Muscle of arm (tissue), 12 donors: ENCODE data around the gene HOXD11. TPM values are rescaled to one million over a fixed set of nuclear protein-coding genes. Genes with fewer than 3 reads are reported as not detected.

Source experiments
- DNase-seq: peaks from one replicate; pipeline ENCODE4 v3.0.0-alpha.2; 2013
- polyA plus RNA-seq, 12 donors: library from polyadenylated mRNA; unstranded; fragments of 120-200 nt; gene quantifications; one replicate each; pipeline ENCODE4 v1.2.1, GENCODE V29; 2013; ENCODE audit not compliant: insufficient read length in 12 of 12

Gene HOXD11
- polyA plus RNA-seq, 12 donors = 0.17 to 6.9 (median 2.0) TPM; not detected in 4

DNA sequence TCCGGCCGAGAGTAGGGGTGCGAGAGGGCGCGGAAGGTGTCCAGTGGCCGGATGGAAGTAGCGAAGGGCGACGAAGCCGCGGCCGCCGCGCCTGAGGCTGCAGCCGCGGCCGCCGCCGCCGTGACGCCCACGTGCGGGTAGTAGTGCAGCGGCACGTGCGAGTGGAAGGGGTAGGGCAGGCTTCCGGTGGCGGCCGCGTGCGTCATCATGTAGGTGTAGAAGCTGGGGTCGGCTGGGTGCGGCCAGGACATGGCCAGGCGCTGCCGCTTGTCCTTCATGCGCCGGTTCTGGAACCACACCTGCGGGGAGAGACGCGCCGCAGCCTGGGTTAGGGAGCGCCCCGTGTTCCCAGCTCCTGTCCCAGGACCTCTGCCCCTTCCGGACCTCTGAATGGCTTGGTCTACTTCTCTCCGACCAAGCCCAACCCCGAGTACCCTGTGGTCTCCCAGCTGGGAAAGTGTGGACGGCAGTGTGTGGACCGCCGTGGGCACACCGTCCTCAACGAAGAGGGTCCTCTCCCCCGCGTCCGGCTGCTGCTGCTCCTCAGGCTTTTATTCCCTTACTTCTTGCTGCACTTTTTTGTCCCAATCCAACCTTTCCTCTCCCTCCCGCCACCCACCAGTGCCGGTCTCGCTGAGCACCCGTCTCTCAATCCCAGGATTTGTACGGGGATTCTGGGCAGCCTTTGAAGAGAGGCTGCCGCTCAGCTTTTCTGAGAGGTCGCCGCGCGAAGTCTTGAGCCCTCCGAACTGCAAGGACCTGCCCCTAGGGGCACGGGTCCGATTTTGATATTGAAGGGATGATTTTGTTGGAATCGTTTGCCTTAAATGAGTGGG is 26.3 kb upstream of the HOXD11 start:
- DNase-seq = no peak

- DNase-seq = no peak
Measured at GRCh38 chr2:176081376-176081836, 25.7 kb upstream of the HOXD11 start.

DNA sequence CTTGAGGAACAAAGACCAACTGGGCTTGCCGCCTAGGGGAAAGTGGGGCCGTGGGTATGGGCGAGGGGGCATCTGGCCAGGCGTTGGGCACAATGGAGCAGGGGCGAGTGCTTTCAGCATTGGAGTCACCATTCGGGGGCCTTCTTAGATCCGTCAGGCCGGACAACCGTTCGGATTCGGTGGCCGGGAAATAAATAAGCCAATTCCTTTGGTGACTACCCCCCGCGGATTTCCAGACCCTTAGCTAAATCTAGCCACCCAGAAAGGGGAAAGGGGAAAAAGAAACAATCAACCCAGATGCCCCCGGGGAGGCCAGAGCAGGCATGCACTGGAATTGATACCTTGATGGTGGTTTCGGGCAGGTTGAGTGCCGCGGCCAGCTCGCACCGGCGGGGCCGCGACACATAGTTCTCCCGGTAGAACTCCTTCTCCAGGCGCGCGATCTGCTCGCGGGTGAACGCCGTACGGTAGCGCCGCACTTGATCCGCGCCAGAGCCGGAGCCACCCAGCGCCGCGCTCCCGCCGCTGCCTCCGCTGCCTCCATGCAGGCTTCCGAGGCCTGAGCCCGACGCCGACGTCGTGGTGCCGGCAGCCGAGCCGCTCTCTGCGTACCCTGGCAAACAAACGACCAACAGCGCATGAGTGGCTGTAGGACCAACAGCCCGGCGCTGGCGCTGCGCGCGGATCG is 25.1 kb upstream of the HOXD11 start:
- no peak for DNase-seq

GRCh38 chr2:176082525-176082823 is 24.6 kb upstream of the HOXD11 start:
- no peak for DNase-seq

DNA sequence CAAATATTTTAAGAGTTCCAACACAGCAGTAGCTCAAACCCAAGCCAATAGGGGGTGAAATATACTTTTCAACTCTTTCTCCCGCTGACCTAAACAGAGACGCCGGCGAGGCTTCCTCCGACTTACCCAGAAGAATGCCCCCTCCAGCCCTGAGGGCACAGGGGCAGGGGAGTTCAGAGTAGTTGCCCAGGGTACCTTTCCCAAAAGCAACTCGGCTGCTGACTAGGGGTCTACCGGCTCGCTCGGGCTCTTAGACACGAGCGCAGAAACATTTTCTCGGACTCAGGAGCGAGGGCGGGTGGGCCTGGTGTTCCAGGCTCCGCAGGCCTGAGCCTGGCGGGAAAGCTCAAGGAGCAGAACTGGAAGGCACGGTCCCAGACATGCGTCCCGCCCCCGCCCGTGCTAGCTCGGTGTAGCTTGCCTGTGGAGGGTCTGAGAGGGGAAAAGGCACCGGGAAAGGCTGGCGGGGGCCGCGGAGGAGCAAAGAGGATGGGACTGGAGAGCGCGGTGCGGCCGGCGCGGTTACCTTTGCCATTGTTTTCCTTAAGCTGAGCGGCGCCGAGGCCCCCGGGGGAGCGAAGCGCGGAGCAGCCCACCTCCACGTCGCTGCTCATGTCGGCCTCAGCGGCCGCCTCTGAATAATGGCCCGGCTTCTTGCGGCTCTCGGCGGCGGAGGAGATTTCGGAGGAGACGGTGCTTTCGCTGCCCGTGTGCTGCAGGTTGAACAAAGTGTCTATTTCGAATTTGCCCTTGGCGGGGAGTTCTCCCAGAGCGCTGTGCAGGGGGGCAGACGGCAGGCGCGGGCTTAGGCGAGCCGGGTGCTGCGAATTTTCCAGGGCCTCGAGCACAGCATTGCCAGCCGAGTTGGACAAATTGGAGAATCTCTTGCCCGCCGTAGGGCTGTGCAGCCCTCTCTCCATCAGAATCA is 24.0 kb upstream of the HOXD11 start:
- no peak for DNase-seq

DNA sequence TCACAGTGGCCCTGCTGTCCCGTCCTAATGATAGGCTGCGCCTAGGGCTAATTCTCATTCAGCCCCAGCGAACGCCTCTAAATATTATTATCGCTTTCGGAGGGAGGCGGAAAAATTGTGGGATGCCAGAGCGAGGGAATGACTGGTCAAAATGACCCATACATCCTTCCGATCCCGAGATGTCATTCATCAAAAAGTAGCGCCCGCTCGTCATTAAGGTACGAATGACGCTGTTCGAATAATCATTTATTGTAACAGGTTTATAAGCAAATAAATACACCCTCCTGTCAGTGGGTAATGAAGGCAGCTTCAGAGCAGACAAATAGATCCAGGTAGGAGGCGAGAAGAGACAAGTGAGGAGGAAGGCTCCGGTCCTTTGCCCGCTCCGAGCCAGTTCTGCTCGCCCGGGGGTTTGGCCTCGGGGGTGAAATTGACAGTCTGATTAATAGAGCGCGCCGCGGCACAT is 23.3 kb upstream of the HOXD11 start, which contains the start of gene EVX2:
Gene EVX2 (minus strand): TSS at position 167 of the 466 bp plus-strand sequence. CDS start 186 bp downstream, outside the sequence.
- no peak for DNase-seq

- DNase-seq = no peak
Measured at GRCh38 chr2:176084611-176085119, 22.4 kb upstream of the HOXD11 start.

- peak; percentile 13 for DNase-seq
Measured at GRCh38 chr2:176085120-176085788, 21.8 kb upstream of the HOXD11 start.

DNA sequence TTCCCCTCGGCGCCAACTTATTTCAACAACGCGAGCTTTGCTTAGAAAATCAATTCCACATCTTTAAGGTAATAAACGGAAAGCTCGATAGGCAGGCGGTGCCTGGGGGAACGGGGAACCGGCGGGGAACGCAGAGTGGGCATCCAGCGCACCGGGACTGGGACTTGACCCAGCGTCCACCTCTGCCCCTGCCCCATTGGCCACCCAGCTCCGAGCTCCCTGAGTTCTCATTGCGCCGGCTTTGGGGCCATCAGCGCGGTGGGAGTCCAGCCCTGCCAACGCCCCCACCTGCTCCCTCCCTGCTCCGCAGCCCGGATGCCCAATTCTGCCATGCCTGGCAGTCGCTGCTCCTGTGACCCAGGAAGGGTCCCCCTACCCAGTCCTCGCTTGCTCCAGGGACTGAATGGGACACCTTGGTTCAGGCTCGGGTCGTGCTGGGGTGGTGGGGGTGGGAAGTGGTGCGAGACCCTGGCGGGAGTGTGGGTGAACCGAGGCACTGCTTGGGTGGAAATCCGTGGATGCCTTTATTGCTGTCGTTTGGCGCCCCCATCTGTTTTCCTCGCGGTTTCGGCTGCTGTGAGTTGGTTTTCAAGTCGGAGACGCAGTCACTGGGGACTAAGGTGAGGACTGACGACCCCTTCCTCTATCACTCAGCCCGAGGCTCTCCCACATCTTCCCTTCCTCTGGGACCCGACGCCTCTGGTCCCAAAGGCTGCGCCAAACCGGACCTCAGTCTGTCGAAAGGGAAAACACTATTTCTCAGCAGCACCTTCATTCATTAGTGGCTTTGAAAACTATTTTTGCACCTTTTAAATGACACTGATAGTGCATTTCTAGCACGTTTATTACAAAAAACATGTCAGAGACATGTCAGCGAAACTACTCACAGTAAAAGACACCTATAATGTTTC is 21.0 kb upstream of the HOXD11 start:
- DNase-seq = peak; percentile 40

DNA sequence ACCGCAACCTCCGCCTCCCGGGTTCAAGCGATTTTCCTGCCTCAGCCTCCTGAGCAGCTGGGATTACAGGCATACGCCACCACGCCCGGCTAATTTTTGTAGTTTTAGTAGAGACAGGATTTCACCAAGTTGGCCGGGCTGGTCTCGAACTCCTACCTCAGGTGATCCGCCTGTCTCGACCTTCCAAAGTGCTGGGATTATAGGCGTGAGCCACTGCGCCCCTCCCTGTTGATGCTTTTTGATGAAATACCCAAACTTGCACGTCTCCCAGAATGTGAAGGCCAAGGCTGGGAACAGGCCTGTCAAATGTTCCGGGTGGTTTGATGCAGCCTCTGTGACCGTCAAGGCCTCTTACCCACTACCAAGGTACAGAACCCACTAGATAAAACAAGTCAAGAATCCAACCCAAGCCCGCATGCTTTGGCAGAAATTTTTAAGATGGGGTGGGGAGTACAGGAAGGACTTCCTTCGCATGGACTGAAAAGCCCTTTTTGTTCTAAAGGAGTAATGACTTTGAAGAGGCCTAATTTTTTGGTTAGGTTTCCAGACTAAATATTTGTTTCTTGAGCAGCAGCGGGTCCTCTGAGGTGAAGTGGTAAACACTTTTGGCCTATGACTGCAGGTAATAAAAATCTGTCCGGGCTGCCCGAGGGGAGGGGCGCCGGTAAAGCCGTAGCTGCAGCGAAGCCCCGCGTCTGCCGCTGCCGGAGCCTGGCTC is 19.6 kb upstream of the HOXD11 start:
- peak; percentile 4 for DNase-seq

DNA sequence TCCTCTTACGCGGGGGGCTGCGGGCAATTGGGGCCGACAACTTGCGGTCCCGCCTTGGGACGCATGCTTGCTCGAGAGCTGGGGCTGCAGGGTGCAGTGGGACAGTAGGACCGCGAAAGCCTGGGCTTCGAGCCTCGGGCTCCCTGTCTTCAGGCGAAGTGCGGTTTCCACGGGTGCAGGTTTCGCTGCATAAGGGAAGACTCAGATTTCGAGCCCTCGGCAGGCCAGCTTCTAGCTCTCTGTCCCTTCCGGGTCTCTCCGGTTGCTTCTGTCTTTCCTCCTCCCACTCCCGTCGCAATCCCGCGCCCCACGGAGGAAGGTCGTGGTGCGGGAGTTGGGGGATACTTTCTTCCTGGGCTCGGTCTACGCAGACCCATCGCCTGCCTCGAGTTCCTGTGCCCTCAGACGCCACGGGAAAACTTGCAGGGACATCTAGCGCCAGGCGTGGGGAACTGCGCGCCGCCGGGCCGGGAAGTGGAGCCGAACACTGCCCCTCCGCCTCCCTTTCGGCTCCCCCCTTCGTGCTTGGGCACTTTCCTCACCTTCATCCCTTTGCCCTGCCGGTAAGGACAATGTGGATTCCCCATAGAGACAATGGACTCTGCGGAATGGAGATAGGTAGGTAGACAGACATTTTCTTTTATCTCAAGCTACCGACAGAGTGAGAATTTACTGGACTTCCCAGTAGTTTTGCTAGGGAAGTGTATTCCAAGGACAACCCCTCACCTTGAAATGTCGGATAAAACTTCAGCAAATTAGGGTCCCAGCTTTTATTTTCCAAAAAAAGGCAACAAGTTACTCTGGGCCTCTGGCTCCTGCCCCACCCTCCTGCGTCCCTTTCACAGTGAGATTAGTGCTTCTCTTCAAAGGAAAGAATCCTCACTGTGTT is 18.8 kb upstream of the HOXD11 start:
- DNase-seq = peak; percentile 68

DNA sequence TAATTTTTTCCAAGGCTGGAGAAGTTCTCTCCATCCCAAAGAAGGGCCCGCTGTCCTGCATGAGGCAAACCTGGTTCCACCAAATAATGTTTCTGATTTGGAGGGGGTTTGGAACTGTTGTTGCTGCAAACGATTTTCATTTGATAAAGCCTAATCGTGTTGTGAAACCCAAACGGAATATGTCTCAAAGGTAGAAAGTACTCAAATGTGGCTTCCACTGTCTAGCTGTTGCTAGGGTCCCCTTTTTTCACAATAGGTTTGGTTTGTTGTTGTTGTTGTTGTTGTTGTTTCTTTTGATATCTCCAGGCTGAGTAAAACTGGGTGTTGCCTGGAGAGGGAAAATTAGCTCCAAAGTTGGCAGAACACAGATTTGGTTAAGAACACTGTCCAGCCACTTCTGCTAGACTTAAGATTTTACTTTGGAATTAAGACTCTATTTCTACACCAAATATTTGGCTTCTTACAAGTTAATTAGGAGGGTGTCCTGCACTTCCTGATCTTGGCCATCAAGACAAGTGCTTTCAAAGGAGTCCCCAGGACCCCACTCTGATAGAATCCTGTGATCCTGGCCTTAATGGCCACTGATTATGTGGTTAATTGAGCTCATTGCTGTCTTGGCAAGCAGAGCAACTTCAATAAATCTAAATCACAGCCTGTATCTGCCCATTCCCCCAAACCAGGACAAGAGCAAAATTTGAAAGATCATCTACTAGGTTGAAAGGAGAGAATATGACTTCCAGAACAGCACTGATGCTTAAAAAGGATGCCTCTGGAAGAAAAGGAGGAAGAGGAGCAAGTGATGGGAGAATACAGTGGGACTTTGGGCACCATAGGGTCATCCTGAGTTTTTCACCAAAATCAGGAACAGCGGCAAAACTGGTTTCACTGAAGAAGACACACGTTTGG is 17.9 kb upstream of the HOXD11 start:
- DNase-seq = no peak

GRCh38 chr2:176089843-176090395 is 17.2 kb upstream of the HOXD11 start:
- no peak for DNase-seq

DNA sequence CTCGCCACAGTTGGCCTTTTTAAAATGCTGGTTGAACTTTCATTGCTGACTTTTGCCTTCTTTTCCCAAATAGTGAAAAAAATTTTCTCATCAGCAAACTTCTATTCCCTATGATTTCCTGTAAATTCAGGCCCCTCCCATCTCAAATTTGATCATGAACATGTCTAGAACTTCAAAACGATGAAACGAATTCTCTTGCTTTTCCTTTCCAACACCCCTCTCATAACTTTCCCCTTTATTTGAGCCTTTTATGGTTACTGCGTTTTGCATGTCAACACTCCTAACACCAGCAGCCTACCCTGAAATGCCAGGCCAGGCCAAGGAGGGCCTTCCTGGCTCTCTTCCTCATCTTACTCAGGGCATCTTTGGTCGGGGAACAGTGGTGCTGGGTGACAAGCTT is 16.2 kb upstream of the HOXD11 start:
- no peak for DNase-seq

DNA sequence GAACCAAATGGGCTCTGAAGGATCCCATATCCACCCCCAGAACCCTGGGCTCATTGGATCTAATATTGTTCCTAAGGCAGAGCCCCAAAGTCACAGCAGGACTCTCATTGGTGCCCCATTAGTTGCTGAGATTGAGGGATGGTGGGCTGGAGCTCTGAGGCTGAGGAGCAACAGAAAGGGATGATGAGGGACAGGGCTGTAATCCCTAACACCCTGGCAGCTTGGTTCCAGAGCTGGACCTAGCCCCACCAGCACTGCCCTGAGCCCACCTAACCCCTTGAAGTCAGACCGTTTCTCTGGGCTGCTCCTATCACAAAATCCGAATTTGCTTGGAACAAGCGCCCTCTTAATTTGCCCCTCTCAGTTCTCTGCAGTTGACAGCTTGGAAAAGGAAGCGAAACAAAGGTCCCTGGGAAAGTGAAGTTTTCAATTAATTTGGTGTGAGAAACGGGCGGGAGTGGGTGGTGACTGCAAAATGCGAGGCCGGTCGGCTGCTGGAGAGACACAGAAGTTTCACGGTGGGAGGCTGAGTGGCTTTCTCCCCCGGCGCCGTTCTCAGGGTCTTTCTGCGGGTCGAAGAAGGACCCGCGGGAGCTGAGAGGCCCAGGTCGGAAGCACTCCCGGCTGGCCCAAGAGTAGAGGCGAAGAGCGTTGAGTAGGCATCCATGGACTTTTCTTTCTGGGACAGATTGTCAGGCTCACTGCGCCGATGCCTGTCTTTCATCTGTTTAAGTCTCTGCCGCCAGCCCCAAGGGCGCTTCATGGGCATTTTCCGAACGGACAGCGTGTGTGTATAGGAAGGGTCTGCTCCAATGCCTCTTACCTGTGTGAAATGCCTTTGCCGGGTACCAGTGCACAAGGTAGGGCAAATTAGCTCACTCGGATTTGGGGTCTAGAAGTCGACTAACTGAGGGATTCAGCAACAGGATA is 15.5 kb upstream of the HOXD11 start:
- no peak for DNase-seq
